Vagina (tissue), 2 donors: ENCODE results near the gene ZNF320.
"Not testable (repeated sequence)": the region's sequence is repeated elsewhere in the genome, so short reads cannot be mapped to it uniquely, and the experiment has no call there.

Experiments used
- POLR2A ChIP-seq, 2 donors: fragments of 450-650 bp; IDR thresholded peaks; one replicate each; pipeline ENCODE4 v1.6.1; 2017; ENCODE audit warnings: antibody characterized with exemption in 2 of 2, mild to moderate bottlenecking in 2 of 2, moderate library complexity in 2 of 2
- POLR2AphosphoS5 ChIP-seq, 2 donors: sonication (generic); formaldehyde crosslinking; IDR thresholded peaks; one replicate each; pipeline ENCODE4 v1.9.0; 2017; ENCODE audit warnings: antibody characterized with exemption in 2 of 2, mild to moderate bottlenecking in 2 of 2, low read depth in 1 of 2; ENCODE audit not compliant: insufficient read depth in 1 of 2
- TF ChIP-seq, protein P1 (sequence below), 3 experiments: fragments of 450-650 bp in 2 of 3; fragments of 200-600 bp in 1 of 3; sonication (generic) in 1 of 3; IDR thresholded peaks; one replicate each; pipeline ENCODE4 v1.5.1; 2017 to 2019; ENCODE audit warnings: antibody characterized with exemption in 3 of 3, mild to moderate bottlenecking in 2 of 3, moderate library complexity in 2 of 3

DNA sequence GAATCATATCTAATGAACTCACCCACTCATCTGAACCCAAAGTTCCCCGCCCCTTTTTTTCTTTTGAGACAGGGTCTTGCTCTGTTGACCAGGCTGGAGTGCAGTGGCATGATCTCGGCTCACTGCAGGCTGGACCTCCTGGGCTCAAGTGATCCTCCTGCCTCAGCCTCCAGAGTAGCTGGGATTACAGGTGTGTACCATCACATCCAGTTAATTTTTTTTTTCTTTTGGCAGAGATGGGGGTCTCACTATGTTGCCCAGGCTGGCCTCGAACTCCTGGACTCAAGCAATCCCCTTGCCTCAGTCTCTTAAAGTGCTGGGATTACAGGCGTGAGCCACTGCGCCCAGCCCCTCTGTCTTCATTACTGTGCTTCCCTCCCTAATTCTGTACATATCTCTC is 43.5 kb upstream of the ZNF320 start:
- TF ChIP-seq, protein P1, sequence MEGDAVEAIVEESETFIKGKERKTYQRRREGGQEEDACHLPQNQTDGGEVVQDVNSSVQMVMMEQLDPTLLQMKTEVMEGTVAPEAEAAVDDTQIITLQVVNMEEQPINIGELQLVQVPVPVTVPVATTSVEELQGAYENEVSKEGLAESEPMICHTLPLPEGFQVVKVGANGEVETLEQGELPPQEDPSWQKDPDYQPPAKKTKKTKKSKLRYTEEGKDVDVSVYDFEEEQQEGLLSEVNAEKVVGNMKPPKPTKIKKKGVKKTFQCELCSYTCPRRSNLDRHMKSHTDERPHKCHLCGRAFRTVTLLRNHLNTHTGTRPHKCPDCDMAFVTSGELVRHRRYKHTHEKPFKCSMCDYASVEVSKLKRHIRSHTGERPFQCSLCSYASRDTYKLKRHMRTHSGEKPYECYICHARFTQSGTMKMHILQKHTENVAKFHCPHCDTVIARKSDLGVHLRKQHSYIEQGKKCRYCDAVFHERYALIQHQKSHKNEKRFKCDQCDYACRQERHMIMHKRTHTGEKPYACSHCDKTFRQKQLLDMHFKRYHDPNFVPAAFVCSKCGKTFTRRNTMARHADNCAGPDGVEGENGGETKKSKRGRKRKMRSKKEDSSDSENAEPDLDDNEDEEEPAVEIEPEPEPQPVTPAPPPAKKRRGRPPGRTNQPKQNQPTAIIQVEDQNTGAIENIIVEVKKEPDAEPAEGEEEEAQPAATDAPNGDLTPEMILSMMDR (IDR thresholded peaks at IDR 0.05): not testable (repeated sequence)
- not testable (repeated sequence) for TF ChIP-seq POLR2A (IDR thresholded peaks at IDR 0.05); POLR2AphosphoS5 (IDR thresholded peaks at IDR 0.05; ENCODE audit: insufficient read depth in 1 of 2, low read depth in 1 of 2)
